Measurements from ENCODE around the gene ZMYND19.
"Not testable (repeated sequence)": the region's sequence is repeated elsewhere in the genome, so short reads cannot be mapped to it uniquely, and the experiment has no call there.

Gene ZMYND19

GRCh38 chr9:137554349-137554748, 36.0 kb downstream of the ZMYND19 start:
- no peak for DNase-seq (ENCODE audit: low read depth)

DNA sequence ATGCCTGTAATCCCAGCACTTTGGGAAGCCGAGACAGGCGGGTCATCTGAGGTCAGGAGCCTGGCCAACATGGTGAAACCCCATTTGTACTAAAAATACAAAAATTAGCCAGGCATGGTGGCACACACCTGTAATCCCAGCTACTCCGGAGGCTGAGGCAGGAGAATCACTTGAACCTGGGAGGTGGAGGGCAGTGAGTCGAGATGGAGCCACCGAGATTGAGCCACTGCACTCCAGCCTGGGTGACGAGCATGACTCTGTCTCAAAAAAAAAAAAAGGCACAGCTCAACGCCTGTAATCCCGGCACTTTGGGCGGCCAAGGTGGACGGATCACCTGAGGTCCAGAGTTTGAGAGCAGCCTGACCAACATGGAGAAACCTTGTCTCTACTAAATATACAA, 36.7 kb downstream of the ZMYND19 start:
- DNase-seq (ENCODE audit: low read depth): not testable (repeated sequence)

DNA sequence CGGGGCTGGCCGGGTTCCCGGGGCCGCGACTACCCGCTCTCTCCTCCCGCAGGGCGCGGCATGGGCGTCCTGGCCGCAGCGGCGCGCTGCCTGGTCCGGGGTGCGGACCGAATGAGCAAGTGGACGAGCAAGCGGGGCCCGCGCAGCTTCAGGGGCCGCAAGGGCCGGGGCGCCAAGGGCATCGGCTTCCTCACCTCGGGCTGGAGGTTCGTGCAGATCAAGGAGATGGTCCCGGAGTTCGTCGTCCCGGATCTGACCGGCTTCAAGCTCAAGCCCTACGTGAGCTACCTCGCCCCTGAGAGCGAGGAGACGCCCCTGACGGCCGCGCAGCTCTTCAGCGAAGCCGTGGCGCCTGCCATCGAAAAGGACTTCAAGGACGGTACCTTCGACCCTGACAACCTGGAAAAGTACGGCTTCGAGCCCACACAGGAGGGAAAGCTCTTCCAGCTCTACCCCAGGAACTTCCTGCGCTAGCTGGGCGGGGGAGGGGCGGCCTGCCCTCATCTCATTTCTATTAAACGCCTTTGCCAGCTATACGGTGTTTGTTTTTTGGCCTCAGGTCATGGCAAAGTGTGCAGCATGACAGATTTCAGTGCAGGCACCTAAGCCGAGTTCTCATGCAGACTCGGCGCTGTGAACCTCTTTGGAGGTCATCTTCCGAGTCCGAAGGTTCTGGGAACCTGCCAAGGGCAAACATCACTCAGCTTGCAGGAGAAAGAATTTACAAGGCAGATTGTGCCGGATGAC, 38.1 kb downstream of the ZMYND19 start:
- peak; percentile 15 for DNase-seq (ENCODE audit: low read depth)

- DNase-seq (ENCODE audit: low read depth): peak; percentile 83
These were observed 38.9 kb downstream of the ZMYND19 start, which contains the start of gene MRPL41 for GRCh38 chr9:137551264-137552021. MRPL41 (plus strand) TSS chr9:137551879; CDS start chr9:137552082, 203 bp downstream.

DNA sequence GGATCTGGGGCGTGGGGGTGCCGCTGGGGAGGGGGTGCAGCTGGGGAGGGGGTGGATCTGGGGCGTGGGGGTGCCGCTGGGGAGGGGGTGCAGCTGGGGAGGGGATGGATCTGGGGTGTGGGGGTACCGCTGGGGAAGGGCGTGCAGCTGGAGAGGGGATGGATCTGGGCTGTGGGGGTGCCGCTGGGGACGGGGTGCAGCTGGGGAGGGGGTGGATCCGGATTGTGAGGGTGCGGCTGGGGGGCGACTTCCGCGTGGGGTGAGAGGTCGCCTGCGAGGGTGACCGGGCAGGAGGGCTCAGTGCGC, 39.4 kb downstream of the ZMYND19 start:
- DNase-seq (ENCODE audit: low read depth): not testable (repeated sequence)

GRCh38 chr9:137550231-137550621, 40.1 kb downstream of the ZMYND19 start, which contains the start of gene PNPLA7:
PNPLA7 (minus strand) TSS chr9:137550402; CDS start chr9:137550197, 205 bp downstream.
- DNase-seq (ENCODE audit: low read depth): no peak

GRCh38 chr9:137547687-137548543, 42.4 kb downstream of the ZMYND19 start:
- no peak for DNase-seq (ENCODE audit: low read depth)

DNA sequence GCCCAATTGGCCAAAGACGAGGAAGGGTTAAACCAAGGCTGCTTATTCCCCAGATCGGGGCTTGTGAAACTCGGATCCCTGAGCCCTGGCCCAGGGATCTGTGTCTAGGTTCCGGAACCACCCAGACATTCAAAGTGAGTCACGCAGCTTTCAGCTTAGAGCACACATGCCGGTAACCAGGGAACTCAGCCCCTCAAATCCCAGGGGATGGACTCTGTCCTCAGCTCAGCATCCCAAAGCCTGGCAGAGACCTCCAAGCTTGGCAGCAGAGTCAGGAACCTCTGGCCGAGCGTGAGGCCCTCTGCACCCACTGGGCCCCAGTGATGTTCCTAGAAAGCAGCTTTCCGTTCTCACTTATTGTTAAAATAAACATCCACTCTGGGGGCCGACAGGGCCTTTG, 45.2 kb downstream of the ZMYND19 start:
- no peak for DNase-seq (ENCODE audit: low read depth)

GRCh38 chr9:137544176-137544760, 46.0 kb downstream of the ZMYND19 start:
- no peak for DNase-seq (ENCODE audit: low read depth)

- DNase-seq (ENCODE audit: low read depth): no peak
These were observed 46.9 kb downstream of the ZMYND19 start for GRCh38 chr9:137543237-137543963.

GRCh38 chr9:137542486-137542885, 47.8 kb downstream of the ZMYND19 start:
- no peak for DNase-seq (ENCODE audit: low read depth)

DNA sequence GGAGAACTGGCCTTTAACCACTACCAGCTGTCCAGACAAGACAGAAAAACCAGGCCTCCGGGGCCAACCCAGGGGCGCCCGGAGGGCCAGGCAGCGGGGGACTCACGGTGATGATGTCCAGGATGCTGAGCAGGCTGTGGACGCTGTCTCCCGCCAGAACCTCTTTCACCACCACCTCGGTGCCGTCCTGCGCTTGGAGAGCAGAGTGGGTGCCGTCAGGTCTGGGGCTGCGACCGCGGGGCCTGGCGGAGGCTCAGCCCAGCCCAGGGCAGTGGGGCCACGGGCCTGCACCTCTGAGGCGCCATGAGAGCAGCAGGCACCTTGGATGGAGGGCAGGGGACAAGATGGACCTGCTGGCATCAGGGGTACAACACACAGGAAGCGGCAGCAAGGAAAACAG, 49.8 kb downstream of the ZMYND19 start:
- no peak for DNase-seq (ENCODE audit: low read depth)

GRCh38 chr9:137538058-137538457, 52.3 kb downstream of the ZMYND19 start:
- DNase-seq (ENCODE audit: low read depth): no peak

GRCh38 chr9:137536594-137537131, 53.6 kb downstream of the ZMYND19 start:
- DNase-seq (ENCODE audit: low read depth): not testable (repeated sequence)

DNA sequence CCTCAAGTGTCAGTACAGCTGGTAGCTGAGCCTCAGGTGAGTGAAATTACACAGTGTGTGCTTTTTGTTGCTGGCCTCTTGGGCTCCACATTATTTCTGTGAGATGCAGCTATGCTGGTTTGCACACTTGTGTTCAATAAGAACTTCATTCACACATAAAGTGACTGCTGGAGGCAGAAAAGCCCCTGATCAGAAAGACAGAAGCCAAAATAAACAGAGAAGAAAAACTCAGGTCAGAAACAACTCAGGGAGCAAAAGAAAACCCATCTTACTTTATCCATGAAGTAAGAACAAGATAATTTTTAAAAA, 55.2 kb downstream of the ZMYND19 start:
- DNase-seq (ENCODE audit: low read depth): no peak

GRCh38 chr9:137534256-137535119, 55.8 kb downstream of the ZMYND19 start:
- no peak for DNase-seq (ENCODE audit: low read depth)

DNA sequence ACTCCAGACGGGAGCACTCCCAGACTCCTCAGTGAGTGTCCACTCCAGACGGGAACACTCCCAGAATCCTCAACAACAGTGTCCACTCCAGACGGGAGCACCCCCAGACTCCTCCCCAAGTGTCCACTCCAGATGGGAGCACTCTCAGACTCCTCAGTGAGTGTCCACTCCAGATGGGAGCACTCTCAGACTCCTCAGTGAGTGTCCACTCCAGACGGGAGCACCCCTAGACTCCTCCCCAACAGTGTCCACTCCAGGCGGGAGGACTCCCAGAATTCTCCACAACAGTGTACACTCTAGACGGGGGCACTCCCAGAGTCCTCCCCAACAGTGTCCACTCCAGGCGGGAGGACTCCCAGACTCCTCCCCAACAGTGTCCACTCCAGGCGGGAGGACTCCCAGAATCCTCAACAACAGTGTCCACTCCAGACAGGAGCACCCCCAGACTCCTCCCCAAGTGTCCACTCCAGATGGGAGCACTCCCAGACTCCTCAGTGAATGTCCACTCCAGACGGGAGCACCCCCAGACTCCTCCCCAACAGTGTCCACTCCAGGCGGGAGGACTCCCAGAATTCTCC, 57.3 kb downstream of the ZMYND19 start:
- not testable (repeated sequence) for DNase-seq (ENCODE audit: low read depth)

Measured in stimulated activated CD8-positive, alpha-beta memory T cell treated with anti-CD3 and anti-CD28 coated beads, Interleukin-4, amount 100 ng/mL, for 24 hours (primary cell).